ENCODE measurements around the gene RSU1.
"Not testable (repeated sequence)": the region's sequence is repeated elsewhere in the genome, so short reads cannot be mapped to it uniquely, and the experiment has no call there.

The RSU1 gene

DNA sequence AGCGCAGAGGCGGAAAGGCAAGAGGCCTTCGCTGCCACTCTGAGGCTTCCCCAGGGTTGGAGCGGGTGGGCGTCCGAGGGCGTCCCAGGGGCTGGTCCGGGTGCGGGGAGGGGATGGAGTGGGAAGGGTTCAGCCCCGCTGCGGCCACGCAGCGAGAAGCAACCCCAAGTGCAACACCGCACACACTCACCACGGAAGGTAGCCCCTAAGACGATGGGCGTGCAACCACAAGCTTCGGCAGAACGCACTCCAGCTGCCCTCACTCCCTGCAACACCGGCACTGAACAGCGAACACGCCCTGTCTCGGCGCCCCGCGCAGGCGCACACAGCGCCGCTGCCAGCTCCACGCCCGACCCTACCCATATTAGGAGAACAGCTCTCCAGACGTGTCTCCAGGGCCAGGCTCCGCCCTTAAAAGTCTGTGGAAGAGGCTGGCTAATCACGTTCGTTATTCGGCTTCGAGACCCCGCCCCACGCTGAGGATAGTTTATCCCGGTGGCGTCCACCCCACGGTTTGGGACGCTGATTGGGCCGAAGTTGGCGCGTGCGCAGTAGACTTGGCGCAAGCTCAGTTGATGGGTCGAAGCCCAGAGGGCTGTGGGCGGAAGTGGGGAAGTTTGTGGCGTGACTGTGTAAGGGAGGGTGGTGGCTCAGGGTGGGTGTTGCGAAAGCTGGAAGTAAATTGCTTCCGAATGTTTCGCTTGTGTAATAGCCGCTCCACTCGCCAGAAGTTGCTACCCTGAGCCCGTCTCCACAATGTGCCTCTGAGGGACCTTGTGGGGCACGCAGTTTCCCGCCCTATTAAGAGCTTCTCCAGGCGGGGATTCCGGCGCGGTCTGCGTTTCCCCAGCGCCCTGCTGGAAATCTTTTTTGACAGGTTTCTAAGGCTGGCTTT lies at the start of gene RSU1:
Gene RSU1, minus strand, starts transcription at position 300 of the 895 bp plus-strand sequence. CDS start 343 bp downstream, outside the sequence.
- DNase-seq (ENCODE audit: low read depth) = peak; percentile 91

DNA sequence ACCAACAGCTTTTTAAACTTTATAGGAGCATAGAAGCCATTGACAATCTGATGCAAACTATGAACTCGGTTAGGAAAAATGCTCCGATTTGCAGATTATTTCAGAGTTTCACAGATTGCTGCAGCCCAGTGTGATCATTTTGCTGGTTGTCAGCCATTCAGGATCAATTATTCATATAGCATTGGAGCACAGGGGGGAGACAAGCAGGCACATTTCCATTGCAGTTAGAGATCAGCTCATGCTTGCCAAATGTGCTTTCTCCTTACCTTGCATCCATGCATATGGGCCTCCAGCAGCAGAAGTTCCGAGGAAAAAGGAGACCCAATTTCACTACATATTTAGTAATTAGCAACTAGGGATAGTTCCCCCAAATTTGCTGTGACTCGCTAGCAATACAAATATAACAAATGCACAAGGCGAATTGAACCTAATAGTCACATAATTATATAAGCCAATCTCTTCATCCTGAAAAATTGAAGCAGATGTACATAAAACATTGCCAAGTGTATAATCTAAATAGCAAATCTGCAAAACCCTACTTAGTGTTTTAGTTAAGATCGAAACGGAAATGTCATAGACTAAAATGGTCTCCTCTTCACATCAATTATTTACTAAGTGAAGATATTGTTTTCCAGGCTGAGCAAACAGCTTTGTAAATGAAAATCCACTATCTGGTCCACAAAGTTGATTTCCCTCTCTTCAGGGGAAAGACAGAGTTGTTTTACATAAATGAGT lies 49.5 kb upstream of the RSU1 start:
- DNase-seq (ENCODE audit: low read depth) = no peak

DNA sequence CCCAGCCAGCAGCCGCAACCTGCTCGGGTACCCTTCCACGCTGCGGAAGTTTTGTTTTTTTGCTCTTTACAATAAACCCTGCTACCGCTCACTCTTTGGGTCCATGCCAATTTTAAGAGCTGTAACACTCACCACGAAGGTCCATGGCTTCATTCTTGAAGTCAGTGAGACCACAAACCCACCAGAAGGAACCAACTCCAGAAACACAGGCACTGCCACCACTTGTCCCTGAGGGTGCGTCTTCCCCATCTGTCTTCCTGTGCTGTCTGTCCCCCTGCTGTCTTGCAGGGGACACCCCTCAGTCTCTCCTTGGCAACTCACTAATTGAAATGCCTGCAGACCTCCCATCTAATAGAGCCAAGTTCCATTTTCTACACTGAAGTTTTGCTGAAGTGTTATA lies 48.5 kb upstream of the RSU1 start:
- DNase-seq (ENCODE audit: low read depth) = no peak

DNA sequence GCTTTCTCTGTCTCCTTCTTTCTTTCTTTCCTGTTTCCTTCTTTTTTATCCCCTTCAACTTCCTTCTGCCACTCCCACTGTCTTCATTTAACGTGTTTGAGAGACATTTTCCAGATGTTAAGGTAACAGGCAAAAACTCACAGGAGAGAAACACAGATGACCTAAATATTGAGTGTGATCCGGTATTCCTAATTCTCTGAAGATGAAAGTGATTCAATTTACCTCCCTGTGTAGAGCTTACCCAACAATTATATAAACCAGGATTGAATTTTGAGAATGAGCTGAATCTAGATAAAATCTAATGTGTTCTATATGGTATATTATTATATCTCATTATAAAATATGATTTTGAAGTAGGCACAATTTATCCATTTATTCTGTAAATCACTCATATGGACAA lies 46.5 kb upstream of the RSU1 start:
- no peak for DNase-seq (ENCODE audit: low read depth)

DNA sequence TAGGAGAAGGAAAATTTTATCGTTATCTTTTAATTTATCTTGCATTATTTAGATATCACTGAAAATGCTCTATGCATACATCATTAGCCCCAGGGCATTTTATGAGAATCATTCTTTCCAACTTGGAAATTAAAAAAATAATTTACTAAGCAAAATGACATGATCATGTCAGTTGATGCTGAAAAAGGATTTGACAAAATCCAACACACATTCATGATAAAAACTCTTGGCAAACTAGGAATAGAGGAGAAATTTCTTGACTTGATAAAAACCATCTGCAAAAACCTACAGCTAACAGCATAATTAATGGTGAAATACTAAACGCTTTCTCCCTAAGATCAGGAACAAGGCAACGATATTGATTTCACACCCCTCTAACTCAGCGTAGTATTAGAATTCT lies 40.2 kb upstream of the RSU1 start:
- DNase-seq (ENCODE audit: low read depth) = no peak

DNA sequence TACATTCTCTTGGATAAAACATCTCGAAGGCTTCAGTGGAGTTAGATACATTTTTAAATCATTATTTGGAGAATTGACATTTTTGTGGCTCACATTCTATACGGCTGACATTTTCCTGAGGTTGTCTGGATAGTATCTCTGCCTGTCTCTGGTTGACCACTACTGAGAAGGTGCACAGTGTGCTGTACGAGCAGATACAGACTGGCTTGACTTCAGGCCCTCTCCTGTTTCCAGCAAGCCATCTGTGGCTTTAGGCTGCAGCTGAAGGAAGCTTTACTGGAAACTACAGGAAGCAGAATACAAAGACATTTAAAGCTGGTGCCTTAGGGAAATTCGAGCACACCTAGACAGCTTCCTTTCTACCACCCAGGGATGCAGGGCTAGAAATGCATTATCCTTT lies 39.3 kb upstream of the RSU1 start:
- no peak for DNase-seq (ENCODE audit: low read depth)

DNA sequence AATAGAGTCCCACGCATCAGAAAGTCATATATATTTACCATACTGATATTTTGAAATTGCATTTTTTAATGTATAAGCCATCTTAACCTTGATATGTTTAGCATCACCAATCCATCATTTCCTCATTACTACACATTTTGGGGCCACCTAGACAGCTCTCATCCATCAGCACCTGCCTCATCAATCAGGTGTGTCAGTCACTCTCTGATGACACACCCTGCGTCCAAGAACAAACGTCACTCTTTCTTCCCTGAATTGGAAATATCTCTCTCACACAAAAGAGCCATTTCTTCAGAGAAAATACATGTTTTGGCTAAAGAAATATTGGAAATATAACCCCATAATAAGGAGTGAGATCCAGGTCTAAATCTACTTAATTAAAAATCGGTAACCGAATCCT lies 38.9 kb upstream of the RSU1 start:
- no peak for DNase-seq (ENCODE audit: low read depth)

DNA sequence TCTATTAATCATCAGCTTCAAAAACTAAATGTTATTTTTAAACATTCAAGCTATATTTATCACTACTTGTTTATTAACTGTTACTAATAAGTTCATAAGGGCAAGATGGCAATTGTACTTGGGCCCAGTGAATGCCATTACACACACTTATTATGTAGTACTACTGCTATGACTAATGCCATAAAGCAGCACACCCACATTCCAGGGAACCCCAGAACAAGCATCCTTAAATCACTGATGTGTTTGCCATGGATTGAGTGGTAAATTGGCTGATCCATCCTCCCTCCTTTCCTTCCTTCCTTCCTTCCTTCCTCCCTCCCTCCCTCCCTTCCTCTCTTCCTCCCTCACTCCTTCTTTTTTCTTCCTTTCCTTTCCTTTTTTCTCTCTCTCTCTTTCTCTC lies 37.4 kb upstream of the RSU1 start:
- no peak for DNase-seq (ENCODE audit: low read depth)

DNA sequence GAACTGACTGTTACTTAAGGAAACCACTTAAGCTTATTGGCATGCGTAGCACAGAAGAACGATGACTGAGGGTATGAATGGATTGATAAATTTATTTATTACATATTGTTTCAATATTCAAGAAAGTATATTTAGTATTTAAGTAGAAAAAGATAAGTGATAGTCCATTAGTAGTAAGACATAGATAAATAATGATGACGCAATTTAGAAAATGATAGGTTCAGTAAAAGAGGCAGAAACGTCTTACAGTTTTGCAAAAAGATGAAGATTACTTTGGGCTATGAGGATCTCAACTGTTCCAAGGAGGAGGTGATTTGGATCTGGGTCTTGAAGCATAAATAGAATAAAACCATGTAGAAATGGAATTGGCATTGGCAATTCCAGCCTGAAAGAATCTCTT lies 36.6 kb upstream of the RSU1 start:
- DNase-seq (ENCODE audit: low read depth) = no peak

DNA sequence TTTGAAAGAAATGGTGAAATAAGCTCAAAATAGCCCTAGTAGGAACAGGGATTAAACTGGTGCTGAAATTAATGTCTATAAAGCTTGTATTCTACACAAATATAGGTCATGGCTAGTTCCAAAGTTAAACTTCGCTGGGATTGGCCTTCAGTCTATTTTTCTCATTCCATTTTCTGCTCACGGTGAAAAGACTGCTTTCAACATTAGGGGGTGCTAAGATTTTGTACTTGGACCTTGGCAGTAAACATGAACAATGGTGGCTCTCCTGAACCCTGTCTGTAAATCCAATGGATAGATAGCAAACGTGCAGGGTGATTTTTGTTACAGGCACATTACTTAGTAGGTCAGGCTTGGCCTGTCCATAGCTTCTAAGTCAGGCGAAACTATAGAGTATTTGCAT lies 36.0 kb upstream of the RSU1 start:
- no peak for DNase-seq (ENCODE audit: low read depth)

DNA sequence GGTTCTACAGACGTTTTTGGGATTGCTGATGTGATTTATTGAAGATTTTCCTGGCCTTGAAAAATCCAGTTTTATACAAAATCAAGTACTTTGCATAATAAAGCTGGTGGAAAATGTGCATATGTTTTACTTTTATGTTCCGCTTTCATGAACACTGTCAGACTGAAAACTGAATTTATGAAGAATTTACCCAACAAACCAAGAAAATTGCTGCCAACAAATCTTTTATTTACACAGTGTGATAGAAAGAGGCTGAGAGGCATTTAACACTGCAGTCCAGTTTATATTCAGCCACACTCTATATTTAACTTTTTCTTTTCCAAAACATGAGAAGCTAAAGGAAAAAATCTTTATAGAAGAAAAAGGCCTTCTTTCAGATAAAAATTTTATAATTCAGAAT lies 35.4 kb upstream of the RSU1 start:
- no peak for DNase-seq (ENCODE audit: low read depth)

DNA sequence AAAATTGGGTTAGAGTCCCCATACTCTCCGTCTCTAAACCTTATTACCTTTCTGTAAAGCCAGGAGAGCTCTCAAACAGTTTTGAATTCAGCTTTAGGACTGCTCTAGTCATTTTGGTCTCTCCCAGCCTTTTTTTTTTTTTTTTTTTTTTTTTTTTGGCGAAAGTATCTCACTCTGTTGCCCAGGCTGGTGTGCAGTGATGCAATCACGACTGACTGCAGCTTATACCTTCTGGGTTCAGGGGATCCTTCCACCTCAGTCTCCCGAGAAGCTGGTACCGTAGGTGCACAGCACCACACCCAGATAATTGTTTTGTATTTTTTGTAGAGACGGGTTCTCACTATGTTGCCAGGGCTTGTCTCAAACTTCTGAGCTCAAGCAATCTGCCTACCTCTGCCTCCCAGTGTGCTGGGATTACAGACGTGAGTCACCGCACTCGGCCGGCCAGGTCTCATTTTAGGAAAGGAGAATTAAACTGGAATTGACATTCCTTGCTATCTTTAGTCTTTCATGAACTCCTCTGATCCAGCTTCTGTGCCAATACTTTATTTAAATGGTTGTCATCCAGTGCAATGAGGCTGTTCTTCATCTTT lies 31.4 kb upstream of the RSU1 start:
- no peak for DNase-seq (ENCODE audit: low read depth)

DNA sequence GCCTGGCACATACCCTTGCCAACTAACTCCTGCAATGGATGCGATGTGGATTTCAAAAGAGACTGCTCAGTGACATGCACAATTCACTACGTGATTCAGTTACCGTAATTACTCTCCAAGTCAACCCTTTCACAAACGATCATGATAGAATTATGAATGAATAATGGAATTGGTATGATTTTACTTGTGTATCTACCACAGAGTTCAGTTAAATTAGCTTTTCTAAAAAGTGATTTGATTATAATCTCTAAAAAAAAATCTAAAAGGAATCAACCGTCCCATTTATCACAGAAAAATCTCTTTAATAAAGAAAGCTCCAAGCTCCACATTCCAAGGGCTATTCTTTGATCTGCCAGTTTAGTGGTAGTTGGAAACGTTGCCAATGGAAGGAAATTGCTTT lies 30.4 kb upstream of the RSU1 start:
- DNase-seq (ENCODE audit: low read depth) = no peak

DNA sequence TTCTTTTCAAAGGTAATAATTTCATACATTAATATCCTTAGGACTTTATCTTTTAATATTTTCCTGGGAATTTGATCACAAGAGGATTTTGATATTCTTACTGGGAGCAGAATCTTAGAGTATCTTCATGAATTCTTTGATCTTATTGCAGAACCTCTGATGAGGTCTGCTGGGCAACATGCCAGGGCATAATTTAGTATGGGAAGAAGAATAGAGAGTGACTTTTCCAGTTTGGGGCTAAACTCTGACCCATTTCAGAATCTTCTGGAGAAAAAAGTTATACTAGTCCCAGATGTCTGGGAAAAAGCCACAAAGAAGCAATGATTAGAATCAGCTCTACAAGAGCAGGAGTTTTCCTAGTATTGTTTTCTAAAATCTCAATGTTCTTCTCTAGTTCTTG lies 28.0 kb upstream of the RSU1 start:
- DNase-seq (ENCODE audit: low read depth) = no peak

DNA sequence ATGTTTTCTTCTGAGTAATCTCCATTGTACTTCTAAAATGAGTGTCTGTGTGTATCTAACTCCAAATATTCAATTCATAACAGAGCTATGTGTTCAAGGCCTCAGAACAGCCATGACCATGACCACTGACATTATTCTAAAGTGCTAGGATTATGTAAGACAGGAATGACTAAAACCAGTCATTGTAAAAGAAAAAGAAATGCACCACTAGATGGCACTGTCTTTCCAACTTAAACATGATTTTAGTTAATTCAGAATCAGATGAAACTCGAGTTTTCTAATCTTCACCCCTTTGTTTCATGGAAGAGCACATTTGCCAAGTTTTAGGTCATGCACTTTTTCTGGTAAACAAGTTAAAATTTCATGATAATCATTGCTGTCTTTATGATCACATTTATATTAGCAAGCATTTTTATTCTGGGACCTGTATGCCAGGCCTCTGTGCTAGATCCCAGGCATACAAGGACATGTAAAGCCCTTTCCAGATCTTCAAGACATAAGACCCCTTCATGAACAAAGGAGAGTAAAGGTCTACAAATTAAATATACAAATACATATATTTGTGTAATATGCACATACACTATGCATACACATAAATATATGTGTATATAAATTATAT lies 26.1 kb upstream of the RSU1 start:
- peak; percentile 52 for DNase-seq (ENCODE audit: low read depth)

DNA sequence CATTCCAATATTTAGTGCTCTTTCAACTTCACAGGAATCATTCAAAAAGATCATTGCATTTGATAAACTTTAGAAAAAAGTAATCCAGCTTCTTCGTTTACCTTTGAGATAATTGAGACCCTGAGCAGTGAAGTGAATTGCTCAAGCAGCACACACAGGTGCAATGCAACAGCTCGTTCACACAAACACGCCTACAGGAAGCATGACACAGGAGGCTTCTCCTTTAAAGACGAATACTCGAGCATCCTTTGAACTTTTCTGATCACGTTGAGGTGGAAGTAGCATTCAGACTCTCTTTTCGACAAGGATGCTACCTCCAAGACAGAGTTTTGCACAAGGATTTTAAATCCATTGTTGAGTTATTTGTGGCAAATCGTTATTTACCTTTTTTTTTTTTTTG lies 18.0 kb upstream of the RSU1 start:
- no peak for DNase-seq (ENCODE audit: low read depth)

DNA sequence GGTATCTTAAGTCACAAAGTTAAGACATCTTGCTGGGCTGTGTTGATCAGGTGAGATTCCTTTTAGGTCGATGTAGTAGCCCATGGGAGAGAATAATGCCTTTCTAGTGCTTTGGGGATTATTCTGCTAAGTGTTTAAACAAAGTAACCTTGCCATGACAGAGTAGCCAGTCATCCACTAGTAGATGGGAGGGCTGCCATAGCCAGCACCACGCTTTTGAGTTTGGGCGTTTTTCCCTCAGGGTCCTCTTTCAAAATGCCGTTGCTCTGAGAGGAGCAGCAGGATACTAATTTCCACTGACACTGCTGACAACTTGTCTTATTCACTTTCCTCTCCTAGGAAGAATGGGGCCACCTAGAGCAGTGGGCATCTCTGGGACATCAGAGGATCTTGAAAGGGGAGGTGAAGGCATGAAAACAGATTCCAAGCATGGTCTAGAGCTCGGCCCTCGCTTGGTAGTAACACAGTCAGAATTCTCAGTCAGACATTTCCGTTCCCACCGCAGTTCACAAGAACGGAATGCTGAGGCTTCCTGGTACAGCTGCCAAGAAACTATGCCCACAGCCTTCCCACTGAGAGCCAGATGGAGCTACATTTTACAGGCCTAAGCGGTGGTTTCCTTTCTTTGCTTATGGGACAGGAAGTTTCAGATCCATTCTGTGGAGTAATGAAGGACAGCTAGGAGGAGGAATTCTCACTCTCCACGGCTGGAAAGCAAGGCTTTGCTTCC lies 15.3 kb upstream of the RSU1 start:
- peak; percentile 47 for DNase-seq (ENCODE audit: low read depth)

DNA sequence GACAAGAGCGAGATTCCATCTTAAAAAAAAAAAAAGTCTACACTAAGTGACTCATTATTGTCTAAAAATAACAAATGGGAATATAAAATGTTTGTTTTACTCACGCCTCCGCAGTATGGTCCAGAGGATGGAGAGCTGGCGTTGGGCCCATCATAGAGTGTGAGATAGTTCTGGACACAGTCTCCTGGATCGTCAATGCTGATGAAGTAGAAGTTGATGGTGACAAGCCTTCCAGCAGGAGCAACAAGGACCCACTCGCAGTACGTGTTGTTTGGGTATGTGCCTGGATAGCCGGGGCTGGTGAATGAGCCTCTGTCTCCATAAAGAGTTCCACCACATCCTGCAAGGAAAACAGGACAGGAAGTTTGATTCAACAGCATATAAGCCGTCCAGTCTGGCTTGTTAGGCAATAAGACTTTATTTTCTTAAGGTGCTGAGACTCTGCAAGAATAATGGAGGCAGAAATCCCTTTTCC lies 11.5 kb upstream of the RSU1 start:
- peak; percentile 25 for DNase-seq (ENCODE audit: low read depth)

DNA sequence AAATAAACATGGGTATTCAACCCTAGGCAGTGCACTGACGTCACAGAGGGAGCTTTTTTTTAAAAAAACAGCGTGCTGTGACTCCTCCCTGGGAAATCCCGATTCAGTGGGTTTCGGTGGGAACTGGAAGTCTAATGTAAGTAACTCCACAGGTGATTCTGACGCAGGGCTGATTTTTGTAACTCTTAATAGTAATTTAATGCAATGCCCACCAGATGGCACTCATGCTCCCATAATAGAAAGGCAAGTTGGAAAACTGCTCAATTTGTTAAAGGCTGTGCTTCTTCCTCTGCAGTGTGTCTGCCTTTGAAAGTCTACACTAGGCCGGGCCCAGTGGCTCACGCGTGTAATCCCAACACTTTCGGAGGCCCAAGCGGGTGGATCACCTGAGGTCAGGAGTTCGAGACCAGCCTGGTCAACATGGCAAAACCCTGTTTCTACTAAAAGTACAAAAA lies 10.9 kb upstream of the RSU1 start:
- no peak for DNase-seq (ENCODE audit: low read depth)

DNA sequence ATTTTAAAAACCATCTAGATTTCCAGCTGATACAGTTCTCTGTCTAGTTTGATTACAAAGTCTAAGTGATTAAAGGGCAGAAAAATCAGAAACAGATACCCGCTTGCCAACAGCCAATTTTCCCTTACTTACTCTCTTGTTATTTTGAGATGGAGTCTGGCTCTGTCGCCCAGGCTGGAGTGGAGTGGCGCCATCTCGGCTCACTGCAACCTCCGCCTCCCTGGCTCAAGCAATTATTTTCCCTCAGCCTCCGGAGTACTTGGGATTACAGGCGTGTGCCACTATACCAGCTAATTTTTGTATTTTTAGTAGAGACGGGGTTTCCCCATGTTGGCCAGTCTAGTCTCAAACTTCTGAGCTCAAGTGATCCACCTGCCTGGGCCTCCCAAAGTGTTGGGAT lies 10.2 kb upstream of the RSU1 start:
- DNase-seq (ENCODE audit: low read depth) = not testable (repeated sequence)

DNA sequence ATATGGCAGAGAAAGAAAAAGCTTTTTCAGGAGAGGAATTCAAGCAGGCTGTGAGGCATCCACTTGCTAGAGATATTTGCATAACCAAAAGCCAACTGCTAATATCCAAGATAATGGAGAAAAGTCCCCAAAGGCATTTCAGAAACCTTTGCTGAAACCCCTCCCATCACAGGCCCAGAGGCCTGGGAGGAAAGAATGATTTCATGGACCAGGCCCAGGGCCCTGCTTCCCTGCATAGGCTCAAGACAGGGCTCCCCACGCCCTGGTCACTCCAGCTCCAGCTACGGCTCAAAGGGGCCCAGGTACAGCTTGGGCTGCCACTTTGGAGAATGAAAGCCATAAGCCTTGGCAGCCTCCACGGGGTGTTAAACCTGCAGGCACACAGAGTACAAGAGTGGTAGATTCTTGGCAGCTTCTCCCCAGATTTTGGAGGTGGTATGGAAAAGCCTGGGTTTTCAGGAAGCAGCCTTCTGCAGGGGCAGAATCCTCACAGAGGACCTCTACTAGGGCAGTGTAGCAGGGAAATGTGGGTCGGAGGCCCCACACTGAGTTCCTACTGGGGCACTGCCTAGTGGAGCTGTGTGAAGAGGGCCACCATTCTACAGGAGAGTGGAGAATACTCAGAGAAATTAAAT lies 5.6 kb upstream of the RSU1 start:
- DNase-seq (ENCODE audit: low read depth) = no peak

Data from HS-5 (cell line).